KOPT-K1 (cell line): ENCODE measurements around the gene ELMOD1.

Experiments
- H3K27ac ChIP-seq: fragments of 200-600 bp; sonication (generic); 2 replicates; pipeline ENCODE4 v1.5.1; 2016; ENCODE audit warnings: antibody characterized with exemption, mild to moderate bottlenecking, low read depth, low read length; ENCODE audit not compliant: poor library complexity, severe bottlenecking
- H3K36me3 ChIP-seq: fragments of 200-600 bp; sonication (generic); 2 replicates; pipeline ENCODE4 v1.5.1; 2017; ENCODE audit warnings: antibody characterized with exemption, mild to moderate bottlenecking, low read length, moderate library complexity; ENCODE audit not compliant: insufficient read depth
- H3K9me3 ChIP-seq: fragments of 200-600 bp; sonication (generic); 2 replicates; pipeline ENCODE4 v1.5.1; 2017; ENCODE audit warnings: antibody characterized with exemption, low read length, mild to moderate bottlenecking; ENCODE audit not compliant: insufficient read depth, poor library complexity, severe bottlenecking

The ELMOD1 gene

DNA sequence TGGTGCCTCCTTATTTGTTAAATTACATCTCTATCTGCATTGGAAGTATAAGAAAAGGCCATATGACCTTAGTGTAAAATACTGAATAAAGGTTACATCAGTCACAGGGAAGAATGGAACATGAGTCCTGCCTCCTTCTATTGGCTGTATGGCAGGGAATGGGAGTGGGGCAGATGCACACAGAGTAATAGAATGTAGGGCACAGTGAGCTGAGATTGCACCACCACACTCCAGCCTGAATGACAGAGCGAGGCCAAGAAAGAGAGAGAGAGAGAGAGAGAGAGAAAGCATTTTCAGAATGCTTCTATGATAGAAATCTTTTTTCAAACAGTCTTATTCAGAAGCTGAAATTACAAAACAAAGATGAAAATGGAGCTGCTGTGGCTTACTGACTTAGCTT lies 62.1 kb downstream of the ELMOD1 start:
- H3K9me3 ChIP-seq = no peaks in the 10 kb centered on the region
- no peaks in the 10 kb centered on the region for H3K36me3 ChIP-seq
- H3K27ac ChIP-seq = no peak overlapping the region

DNA sequence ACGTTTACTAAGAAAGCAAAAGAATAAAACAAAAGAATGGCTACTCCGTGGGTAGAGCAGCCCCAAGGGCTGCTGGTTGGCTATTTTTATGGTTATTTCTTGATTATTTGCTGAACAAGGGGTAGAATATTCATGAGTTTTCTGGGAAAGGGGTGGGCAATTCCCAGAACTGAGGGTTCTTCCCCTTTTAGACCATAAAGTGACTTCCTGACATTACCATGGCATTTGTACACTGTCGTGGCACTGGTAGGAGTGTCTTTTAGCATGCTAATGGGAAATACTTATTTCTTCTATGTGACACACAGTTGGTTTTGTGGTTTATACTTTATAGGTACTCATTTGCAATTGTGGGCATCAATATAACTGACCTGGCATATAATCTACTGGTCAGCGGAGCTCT lies 64.7 kb downstream of the ELMOD1 start:
- Histone ChIP-seq H3K27ac (no peak overlapping the region), H3K36me3 (no peaks in the 10 kb centered on the region)

DNA sequence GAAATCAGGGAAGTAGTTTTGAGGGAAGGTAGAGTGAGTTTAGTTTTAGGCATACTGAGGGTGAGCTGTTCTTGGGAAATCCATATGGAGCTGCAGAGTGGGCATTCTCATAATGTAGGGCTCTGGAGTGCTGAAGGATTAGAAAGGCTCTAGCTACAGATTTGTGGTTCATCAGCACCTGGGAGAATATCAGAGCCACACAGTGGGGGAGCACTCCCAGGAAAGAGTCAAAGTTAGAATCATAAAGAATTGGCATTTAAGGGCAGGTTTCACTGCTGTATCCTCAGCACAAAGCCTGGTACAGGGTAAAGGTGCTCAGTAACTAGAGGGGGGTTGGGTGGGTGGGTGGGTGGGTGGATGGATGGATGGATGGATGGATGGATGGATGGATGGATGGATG lies 68.4 kb downstream of the ELMOD1 start:
- H3K9me3 ChIP-seq = no peaks in the 10 kb centered on the region
- H3K36me3 ChIP-seq = no peaks in the 10 kb centered on the region
- no peak overlapping the region for H3K27ac ChIP-seq

More for the DNA sequence above, 64.7 kb downstream of the ELMOD1 start:
- H3K9me3 ChIP-seq = no peaks in the 10 kb centered on the region

- Histone ChIP-seq H3K36me3 (no peaks in the 10 kb centered on the region), H3K27ac (no peak overlapping the region), H3K9me3 (no peaks in the 10 kb centered on the region)
Observed at GRCh38 chr11:107660066-107660465, 69.1 kb downstream of the ELMOD1 start.

- Histone ChIP-seq H3K36me3 (no peaks in the 10 kb centered on the region), H3K27ac (no peak overlapping the region), H3K9me3 (no peaks in the 10 kb centered on the region)
Observed at GRCh38 chr11:107661656-107662055, 70.7 kb downstream of the ELMOD1 start.

GRCh38 chr11:107665018-107665417 lies 74.1 kb downstream of the ELMOD1 start:
- no peak overlapping the region for H3K27ac ChIP-seq
- H3K9me3 ChIP-seq = no peaks in the 10 kb centered on the region
- no peaks in the 10 kb centered on the region for H3K36me3 ChIP-seq

DNA sequence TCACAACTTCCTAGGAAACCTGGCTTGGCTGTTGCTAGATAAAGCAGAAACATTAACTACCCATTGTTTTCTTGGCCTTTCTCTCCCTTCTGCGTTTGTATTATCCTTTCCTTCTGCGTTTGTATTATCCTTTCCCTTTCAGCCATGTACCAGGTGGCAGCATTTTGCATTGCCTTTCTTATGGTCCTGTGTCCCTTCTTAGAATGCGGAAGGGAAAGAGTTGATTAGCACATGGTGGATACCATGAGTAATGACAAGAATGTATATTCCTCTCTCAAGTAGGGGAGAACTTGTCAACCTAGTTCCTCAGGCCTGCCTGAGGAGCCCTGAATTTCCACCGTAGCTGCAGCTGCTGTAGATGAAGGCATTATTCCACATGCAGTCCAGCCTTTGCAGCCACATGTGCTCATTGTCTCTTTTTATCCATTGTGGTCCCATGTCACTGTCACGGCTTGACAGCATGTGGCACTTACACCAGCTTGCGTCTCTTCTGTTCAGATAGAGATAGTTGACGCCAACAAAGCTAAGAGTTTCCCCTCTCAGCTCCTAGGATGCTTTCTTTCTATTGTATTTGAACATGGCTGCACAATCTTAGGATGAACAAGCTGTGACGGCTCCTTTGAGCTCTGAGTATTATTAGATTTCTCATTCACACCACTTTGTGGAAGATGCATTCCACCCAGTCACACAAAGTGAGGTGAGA lies 76.1 kb downstream of the ELMOD1 start:
- H3K36me3 ChIP-seq = no peaks in the 10 kb centered on the region
- H3K27ac ChIP-seq = no peak overlapping the region
- no peaks in the 10 kb centered on the region for H3K9me3 ChIP-seq

GRCh38 chr11:107669191-107669740 lies 78.3 kb downstream of the ELMOD1 start:
- no peak overlapping the region for H3K27ac ChIP-seq
- H3K9me3 ChIP-seq = no peaks in the 10 kb centered on the region
- H3K36me3 ChIP-seq = no peaks in the 10 kb centered on the region

DNA sequence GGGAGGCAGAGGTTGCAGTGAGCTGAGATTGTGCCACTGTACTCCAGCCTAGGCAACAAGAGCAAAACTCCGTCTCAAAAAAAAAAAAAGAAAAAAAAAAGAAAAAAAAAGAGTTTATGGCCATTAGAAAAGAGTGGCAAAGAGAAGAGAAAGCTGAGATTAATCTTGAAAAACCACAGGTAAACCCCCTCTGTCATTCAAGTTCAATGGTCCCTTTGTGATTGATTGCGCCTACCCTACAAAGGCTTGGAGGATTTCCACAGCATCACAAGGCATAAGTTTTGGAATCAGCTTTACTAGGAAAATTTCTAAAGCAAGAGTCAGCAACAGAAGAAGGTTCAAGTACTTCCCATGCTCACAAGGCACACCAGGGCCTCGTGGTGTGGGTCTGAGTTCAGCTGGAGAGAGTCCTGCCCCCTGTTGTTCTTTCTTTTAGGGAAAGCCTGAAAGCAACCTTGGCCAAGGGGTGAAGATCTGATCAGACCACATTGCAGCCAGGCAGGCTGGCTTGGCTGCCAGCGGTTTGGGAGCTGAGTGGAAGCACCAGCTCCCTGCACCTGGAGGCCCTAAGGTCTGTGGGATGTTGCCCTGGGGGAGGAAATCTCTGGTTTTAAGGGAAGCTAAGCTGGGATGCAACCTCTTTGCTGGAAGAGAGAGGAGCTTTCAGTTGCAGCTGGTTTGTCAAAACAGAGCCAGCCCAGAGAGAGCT lies 79.1 kb downstream of the ELMOD1 start:
- Histone ChIP-seq H3K9me3 (no peaks in the 10 kb centered on the region), H3K27ac (no peak overlapping the region), H3K36me3 (no peaks in the 10 kb centered on the region)

GRCh38 chr11:107675902-107676301 lies 85.0 kb downstream of the ELMOD1 start:
- Histone ChIP-seq H3K9me3 (no peaks in the 10 kb centered on the region), H3K27ac (no peak overlapping the region)

GRCh38 chr11:107676336-107677057 lies 85.5 kb downstream of the ELMOD1 start:
- Histone ChIP-seq H3K36me3 (no peaks in the 10 kb centered on the region), H3K27ac (no peak overlapping the region), H3K9me3 (no peaks in the 10 kb centered on the region)

More at GRCh38 chr11:107675902-107676301, 85.0 kb downstream of the ELMOD1 start:
- no peaks in the 10 kb centered on the region for H3K36me3 ChIP-seq

DNA sequence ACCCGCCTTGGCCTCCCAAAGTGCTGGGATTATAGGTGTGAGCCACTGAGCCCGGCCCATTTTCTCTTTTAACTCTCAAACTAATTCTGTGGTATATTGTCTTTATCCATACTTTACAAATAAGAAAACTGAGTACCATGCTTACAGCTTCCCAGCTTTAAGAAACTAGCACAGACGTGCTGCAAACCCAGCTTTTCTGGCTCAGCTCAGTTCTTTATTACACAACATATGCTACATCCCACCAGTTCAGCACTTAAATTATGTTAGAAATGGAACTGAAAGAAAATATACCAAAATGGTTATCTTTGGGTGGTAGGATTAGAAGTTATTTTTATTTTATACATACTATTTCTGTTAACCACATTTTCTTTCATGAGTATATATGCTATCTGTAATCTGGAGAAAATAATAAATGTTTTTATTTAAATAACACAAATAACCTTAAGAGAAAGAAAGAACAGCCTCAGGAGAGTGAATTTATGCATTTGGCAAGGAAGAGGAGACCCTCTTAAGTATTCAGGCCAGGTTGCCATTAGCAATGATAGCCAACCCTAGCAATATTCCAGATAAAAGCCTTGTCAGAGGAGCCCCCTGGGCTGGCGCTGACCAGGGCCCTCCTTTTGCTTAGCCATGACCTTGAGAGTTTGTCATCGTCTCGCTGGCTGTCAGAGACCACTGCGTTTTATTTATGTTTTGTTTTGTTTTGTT lies 87.1 kb downstream of the ELMOD1 start:
- Histone ChIP-seq H3K36me3 (no peaks in the 10 kb centered on the region), H3K9me3 (no peaks in the 10 kb centered on the region)

DNA sequence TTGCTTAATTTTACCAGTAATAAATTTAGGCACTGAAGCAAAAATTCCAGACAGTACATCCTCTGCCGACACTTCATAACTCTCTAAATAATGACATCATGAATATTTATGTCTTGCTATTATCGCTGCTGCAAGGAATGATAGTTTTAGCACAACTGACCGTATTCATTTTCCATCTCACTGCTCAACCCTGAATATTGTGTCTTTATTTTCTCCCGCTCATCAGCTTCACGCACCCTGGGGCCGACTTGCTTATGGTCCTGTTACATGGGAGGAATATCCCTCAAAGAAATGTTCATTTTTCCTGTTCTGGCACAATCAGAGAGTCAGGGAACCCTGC lies 87.7 kb downstream of the ELMOD1 start:
- no peaks in the 10 kb centered on the region for H3K36me3 ChIP-seq
- H3K9me3 ChIP-seq = no peaks in the 10 kb centered on the region
- H3K27ac ChIP-seq = no peak overlapping the region

More for the DNA sequence above, 87.1 kb downstream of the ELMOD1 start:
- H3K27ac ChIP-seq = no peak overlapping the region

DNA sequence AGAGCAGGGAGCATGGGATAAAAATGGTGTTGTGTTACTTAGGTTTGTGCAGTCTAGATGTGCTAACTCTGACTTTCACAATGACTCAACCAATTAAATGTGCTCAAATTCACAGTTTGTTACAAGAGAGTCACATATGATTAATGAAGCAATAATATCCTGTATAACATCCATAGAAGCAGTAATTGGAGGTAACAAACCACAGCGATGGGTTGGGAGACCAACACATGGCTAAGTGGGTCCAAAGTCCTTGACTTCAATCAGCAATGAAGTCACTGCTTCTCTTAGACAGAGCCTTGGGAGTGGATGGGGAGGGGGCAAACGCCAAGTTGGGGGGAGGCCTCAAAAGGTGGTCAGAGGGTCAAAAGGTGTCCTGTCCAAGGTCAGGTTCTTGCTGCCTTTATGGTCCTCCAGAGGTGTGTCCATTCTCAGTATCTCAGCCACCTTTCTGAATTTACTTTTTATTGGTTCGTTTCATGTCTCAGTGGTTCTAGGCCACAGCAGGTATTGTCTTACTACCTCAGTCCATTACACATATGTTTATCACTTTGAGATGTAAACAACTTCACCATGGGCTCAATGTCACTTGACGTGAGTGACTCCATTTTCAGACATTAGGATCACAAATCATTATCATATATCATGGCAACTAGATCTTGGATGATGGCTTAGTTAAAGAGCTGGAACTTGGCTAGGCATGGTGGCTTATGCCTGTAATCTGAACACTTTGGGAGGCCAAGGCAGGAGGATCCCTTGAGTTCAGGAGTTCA lies 88.5 kb downstream of the ELMOD1 start:
- Histone ChIP-seq H3K9me3 (no peaks in the 10 kb centered on the region), H3K27ac (no peak overlapping the region), H3K36me3 (no peaks in the 10 kb centered on the region)
